Stimulated activated CD4-positive, alpha-beta T cell treated with anti-CD3 and anti-CD28 coated beads, Interleukin-1b, Interleukin-23, amount 100 ng/mL, for 4 hours (primary cell): ENCODE results near the gene COL26A1.
"Not testable (repeated sequence)": the region's sequence is repeated elsewhere in the genome, so short reads cannot be mapped to it uniquely, and the experiment has no call there.

Experiments
- DNase-seq, 2 donors: peaks; one replicate each; pipeline ENCODE4 v3.0.0-alpha.2; 2020; ENCODE audit warnings: low read depth in 2 of 2

COL26A1 gene

DNA sequence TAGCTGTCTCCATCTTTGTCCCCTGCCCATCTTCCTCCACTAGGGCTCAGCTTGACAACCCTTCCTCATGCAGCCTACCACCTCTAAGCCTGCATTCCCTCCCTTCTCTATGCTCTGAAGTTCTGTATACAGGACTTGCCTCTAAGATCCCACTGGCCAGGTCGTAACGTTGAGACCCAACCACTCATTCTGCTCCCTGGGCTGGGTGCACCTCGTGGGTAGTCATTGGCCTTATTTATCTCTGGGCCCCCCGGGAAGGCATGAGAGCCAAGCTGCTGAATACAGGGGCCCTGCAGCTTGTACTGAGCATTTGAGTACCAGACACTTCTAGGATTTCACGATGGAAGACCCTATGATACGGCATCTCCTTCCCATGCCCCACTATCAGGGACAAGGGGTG, 235.3 kb downstream of the COL26A1 start:
- DNase-seq = no peak

GRCh38 chr7:101598422-101598985, 235.8 kb downstream of the COL26A1 start:
- DNase-seq = no peak

GRCh38 chr7:101598986-101599771, 236.5 kb downstream of the COL26A1 start:
- no peak for DNase-seq

DNA sequence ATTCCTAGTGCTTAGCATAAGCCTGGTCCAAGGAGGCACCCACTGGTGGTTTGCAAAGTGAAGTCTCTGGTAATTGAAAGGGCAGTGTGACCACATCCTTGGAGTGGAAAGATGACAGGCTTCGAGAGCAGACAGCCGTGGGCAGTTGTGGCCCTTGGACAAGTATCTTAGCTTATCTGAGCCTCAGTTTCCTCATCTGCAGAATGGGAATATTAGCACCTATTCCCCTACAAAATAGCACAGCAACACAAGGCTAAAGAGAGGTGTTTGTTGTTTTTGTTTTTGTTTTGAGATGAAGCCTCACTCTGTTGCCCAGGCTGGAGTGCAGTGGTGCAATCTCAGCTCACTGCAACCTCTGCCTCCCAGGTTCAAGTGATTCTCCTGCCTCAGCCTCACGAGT, 237.1 kb downstream of the COL26A1 start:
- DNase-seq = no peak

GRCh38 chr7:101602082-101602481, 239.4 kb downstream of the COL26A1 start:
- DNase-seq = no peak

- peak; percentile 56 to 60 for DNase-seq
Measured at GRCh38 chr7:101602484-101603241, 240.0 kb downstream of the COL26A1 start.

DNA sequence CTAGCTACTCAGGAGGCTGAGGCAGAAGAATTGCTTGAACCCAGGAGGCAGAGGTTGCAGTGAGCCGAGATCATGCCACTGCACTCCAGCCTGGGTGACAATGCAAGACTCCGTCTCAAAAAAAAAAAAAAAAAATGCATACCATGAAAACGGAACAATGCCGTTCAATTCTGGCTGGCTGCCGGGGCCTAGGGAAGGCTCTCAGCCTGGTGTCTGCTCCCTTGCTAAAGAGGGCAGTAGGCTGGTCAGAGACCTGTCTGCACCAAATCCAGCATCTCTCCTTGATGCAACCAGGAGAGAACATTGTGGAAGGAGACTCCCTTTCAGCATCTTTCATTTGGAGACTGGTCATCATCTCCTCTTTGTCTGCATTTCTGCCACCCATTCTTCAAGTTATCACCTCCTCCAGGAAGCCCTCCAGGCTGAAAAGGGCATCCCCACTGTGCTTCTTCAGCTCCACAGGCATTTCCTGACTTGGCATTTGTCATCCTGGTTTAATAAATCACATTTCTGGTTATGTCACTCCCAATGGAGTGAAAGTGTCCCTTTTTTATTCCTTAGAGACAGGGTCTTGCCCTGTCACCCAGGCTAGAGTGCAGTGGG, 241.8 kb downstream of the COL26A1 start:
- no peak for DNase-seq

DNA sequence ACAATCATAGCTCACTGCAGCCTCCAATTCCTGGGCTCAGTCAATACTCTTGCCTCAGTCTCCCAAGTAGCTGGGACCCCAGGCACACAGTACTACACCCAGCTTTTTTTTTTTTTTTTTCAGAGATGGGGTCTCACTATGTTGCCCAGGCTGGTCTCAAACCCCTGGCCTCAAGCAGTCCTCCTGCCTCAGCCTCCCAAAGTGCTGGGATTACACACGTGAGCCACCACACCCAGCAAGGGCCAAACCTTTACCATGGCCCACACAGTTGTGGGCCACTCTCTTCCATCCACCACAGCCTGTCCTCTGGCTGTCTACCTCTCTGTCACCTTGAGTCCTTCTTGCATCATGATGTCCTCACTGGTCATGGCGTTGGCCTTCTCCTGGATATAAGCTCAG, 242.3 kb downstream of the COL26A1 start:
- DNase-seq = not testable (repeated sequence)

DNA sequence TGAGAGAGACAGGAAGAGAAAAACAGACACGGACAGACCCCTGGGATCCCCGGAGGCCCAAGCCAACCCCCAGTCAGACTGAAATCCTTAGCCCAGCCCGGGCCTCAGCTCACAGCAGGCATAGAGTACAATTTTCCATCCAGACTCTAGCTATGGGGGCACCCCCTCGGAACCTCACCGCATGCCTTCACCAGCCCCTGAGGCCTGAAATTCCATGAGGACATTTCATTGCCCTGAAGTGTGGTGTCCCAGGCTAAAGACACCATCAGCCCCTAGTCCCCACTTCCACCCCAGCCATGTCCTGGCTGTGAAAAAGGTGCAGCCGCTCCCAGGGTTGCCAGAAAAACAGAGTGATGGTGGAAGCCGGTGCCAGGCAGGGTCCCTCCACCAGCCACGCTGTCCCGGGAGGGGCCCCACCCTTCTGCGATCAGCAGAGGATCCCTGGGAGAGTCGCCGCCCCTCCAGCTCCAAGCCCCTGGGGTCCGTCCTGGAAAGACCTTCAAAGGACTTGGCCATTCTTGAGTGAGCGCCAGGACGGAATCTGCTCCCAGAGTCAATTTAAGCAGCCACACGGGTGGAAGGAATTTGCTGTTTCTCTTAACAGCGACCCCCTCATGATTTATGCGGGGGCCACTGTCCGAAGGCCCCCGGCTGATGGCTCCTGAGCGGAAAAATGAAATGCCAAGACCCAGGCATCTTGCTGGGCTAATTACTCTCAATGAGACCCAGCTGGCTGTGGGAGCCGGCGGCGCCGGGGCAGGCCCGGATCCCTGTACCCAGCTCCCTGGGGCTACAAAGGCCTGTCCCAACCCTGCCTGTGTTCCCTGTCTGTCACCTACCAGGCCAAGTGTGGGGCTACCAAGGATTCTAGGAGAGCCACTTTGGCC, 243.2 kb downstream of the COL26A1 start:
- DNase-seq = no peak

DNA sequence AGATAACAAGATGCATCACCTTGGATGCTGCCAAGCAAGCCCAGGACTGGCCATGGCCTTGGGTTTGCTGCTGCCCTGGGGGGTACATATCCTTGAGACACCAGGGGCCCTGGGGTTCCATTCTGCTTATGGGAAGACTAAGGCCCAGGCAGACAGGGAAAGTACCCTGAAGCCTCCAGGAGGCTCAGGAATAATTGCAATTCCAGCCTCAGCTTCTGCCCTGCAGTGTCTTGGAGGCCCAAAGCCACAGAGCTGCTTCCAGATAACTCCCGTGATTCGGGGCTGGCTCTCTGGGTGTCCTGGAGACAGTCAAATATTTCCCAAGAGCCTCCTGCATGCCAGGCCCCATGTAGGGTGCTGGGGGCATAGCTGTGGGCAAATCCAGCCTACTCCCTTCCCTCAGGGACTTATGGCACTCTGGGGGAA, 243.8 kb downstream of the COL26A1 start:
- DNase-seq = no peak
